GM23248 (cell line): ENCODE data around the gene ORM2. TPM values are rescaled to one million over a fixed set of nuclear protein-coding genes. Genes with fewer than 3 reads are reported as not detected.

Experiments
- DNase-seq: peaks from one replicate; pipeline ENCODE4 v3.0.0-alpha.2; 2015
- H2AFZ ChIP-seq: fragments of 200-600 bp; sonication (generic); 2 replicates; pipeline ENCODE4 v1.6.1; 2016; ENCODE audit warnings: antibody characterized with exemption
- H3F3A ChIP-seq: fragments of 200-600 bp; sonication (generic); 2 replicates; pipeline ENCODE4 v1.6.1; 2016; ENCODE audit warnings: mild to moderate bottlenecking, antibody characterized with exemption, mixed run types; ENCODE audit not compliant: insufficient read depth
- H3K27ac ChIP-seq: fragments of 200-600 bp; sonication (generic); 2 replicates; pipeline ENCODE4 v1.5.1; 2016; ENCODE audit warnings: mild to moderate bottlenecking
- H3K27me3 ChIP-seq: fragments of 200-600 bp; sonication (generic); replicated peaks from 2 replicates; pipeline ENCODE4 v1.6.1; 2016; ENCODE audit warnings: mild to moderate bottlenecking; ENCODE audit not compliant: insufficient read depth
- H3K36me3 ChIP-seq: fragments of 200-600 bp; sonication (generic); 2 replicates; pipeline ENCODE4 v1.6.1; 2016; ENCODE audit warnings: low read depth, mild to moderate bottlenecking
- H3K4me1 ChIP-seq: fragments of 200-600 bp; sonication (generic); 2 replicates; pipeline ENCODE4 v1.6.1; 2016; ENCODE audit warnings: mild to moderate bottlenecking; ENCODE audit not compliant: insufficient read depth
- H3K4me2 ChIP-seq: fragments of 200-600 bp; sonication (generic); one replicate; pipeline ENCODE4 v1.6.1; 2016; ENCODE audit warnings: mild to moderate bottlenecking; ENCODE audit not compliant: unreplicated experiment
- H3K4me3 ChIP-seq: fragments of 200-600 bp; sonication (generic); 2 replicates; pipeline ENCODE4 v1.5.1; 2016; ENCODE audit warnings: mild to moderate bottlenecking
- H3K79me2 ChIP-seq: fragments of 200-600 bp; sonication (generic); 2 replicates; pipeline ENCODE4 v1.6.1; 2016; ENCODE audit warnings: mild to moderate bottlenecking; ENCODE audit not compliant: insufficient read depth
- H3K9ac ChIP-seq: fragments of 200-600 bp; sonication (generic); 2 replicates; pipeline ENCODE4 v1.6.1; 2016; ENCODE audit warnings: mild to moderate bottlenecking
- H3K9me2 ChIP-seq: fragments of 200-600 bp; sonication (generic); 2 replicates; pipeline ENCODE4 v1.6.1; 2016; ENCODE audit warnings: mixed run types, mild to moderate bottlenecking, moderate library complexity; ENCODE audit not compliant: insufficient read depth
- H3K9me3 ChIP-seq: fragments of 200-600 bp; sonication (generic); one replicate; pipeline ENCODE4 v1.6.1; 2017; ENCODE audit warnings: low read depth
- H4K20me1 ChIP-seq: fragments of 200-600 bp; sonication (generic); 2 replicates; pipeline ENCODE4 v1.6.0; 2016; ENCODE audit not compliant: insufficient read depth
- EZH2 ChIP-seq: fragments of 200-600 bp; sonication (generic); IDR thresholded peaks from 2 replicates; pipeline ENCODE4 v1.6.1; 2018; ENCODE audit warnings: antibody characterized with exemption, mild to moderate bottlenecking; ENCODE audit not compliant: insufficient read depth, poor library complexity, severe bottlenecking
- EZH2phosphoT487 ChIP-seq: fragments of 200-600 bp; sonication (generic); IDR thresholded peaks from 2 replicates; pipeline ENCODE4 v1.6.1; 2018; ENCODE audit warnings: antibody characterized with exemption, moderate library complexity, mild to moderate bottlenecking, low read depth; ENCODE audit not compliant: insufficient read depth
- WGBS, 2 experiments: methylation state at CpG; one replicate each; pipeline ENCODE4 v1.1.6; 2015 to 2017; ENCODE audit warnings: low lambda C conversion rate in 2 of 2, low coverage in 1 of 2; ENCODE audit errors: missing lambda C conversion rate in 2 of 2; 5-methylcytosine and 5-hydroxymethylcytosine counted together
- in situ Hi-C: fragments of 300-500 bp; cut with MboI; formaldehyde crosslinking; loops from 2 replicates; pipeline ENCODE4 v1.15.0; 2020
- polyA plus RNA-seq: library from polyadenylated mRNA; unstranded; fragments of >200 nt; fragmentation: Nextera tagmentation; extraction: Ambion mirVana; gene quantifications from 2 replicates; pipeline ENCODE4 v1.2.1, GENCODE V29; 2016
- total RNA-seq: library from RNA; depleted of rRNA; stranded (reverse); fragments of >200 nt; shearing (Covaris generic); gene quantifications from 2 replicates; pipeline ENCODE4 v1.2.3, GENCODE V29; 2014

The ORM2 gene
- total and polyA plus RNA-seq, 2 experiments from 2014 or later: not detected

GRCh38 chr9:114314256-114314867 lies 15.3 kb upstream of the ORM2 start:
- in situ Hi-C loops: no loop called here

GRCh38 chr9:114314881-114315722 lies 14.6 kb upstream of the ORM2 start:
- Histone ChIP-seq H3K4me1 (0 out of 2 replicates have a peak, but pooled peaks cover 7% of the 10 kb centered on the region), H3K79me2 (no peaks in the 10 kb centered on the region), H3K4me3 (no peak overlapping the region), H2AFZ (no peak overlapping the region), H3K27me3 (no peaks in the 10 kb centered on the region), H3K9me2 (no peaks in the 10 kb centered on the region), H3K9ac (no peak overlapping the region), H3K27ac (no peak overlapping the region), H4K20me1 (no peaks in the 10 kb centered on the region), H3K4me2 (no peak overlapping the region), H3K36me3 (no peaks in the 10 kb centered on the region), H3K9me3 (no peaks in the 10 kb centered on the region), H3F3A (no peaks in the 10 kb centered on the region)
- DNase-seq: peak; percentile 14
- in situ Hi-C loops: no loop called here
- TF ChIP-seq EZH2phosphoT487 (no peak), EZH2 (no peak)
- 80 to 89% methylated on average over 8 of the region's 8 CpGs for WGBS, 2 experiments

More at GRCh38 chr9:114314256-114314867, 15.3 kb upstream of the ORM2 start:
- Histone ChIP-seq H3K79me2 (no peaks in the 10 kb centered on the region), H3K4me2 (no peak overlapping the region), H4K20me1 (no peaks in the 10 kb centered on the region), H3K4me1 (0 out of 2 replicates have a peak, but pooled peaks cover 7% of the 10 kb centered on the region), H3K4me3 (no peak overlapping the region), H3K27me3 (no peaks in the 10 kb centered on the region), H3K9ac (no peak overlapping the region), H3K9me2 (no peaks in the 10 kb centered on the region), H3K9me3 (no peaks in the 10 kb centered on the region), H3K27ac (no peak overlapping the region), H2AFZ (no peak overlapping the region), H3K36me3 (no peaks in the 10 kb centered on the region), H3F3A (no peaks in the 10 kb centered on the region)
- TF ChIP-seq EZH2: no peak
- DNase-seq: no peak
- whole genome bisulfite sequencing, 2 experiments: 75 to 82% methylated on average over 7 of the region's 7 CpGs

- H3F3A ChIP-seq: no peaks in the 10 kb centered on the region
- H3K27ac ChIP-seq: no peak overlapping the region
- H3K4me1 ChIP-seq: 0 out of 2 replicates have a peak, but pooled peaks cover 7% of the 10 kb centered on the region
- H3K9me3 ChIP-seq: no peaks in the 10 kb centered on the region
- no peak for DNase-seq
- no peaks in the 10 kb centered on the region for H3K9me2 ChIP-seq
- in situ Hi-C loops: no loop called here
- H3K36me3 ChIP-seq: no peaks in the 10 kb centered on the region
- H2AFZ ChIP-seq: no peak overlapping the region
- no peaks in the 10 kb centered on the region for H4K20me1 ChIP-seq
- H3K4me2 ChIP-seq: no peak overlapping the region
- no peaks in the 10 kb centered on the region for H3K79me2 ChIP-seq
- no peak overlapping the region for H3K4me3 ChIP-seq
- 75% methylated on average over 8 of the region's 8 CpGs for WGBS, 2 experiments
- no peaks in the 10 kb centered on the region for H3K27me3 ChIP-seq
- TF ChIP-seq EZH2 (no peak), EZH2phosphoT487 (no peak)
- no peak overlapping the region for H3K9ac ChIP-seq
Observed at GRCh38 chr9:114315723-114316363, 13.8 kb upstream of the ORM2 start.

- DNase-seq: no peak
- Histone ChIP-seq H3K9ac (no peak overlapping the region), H4K20me1 (no peaks in the 10 kb centered on the region), H3K36me3 (no peaks in the 10 kb centered on the region), H3K9me3 (no peaks in the 10 kb centered on the region), H2AFZ (no peak overlapping the region), H3K4me2 (no peak overlapping the region), H3K79me2 (no peaks in the 10 kb centered on the region), H3K4me3 (no peak overlapping the region), H3K9me2 (no peaks in the 10 kb centered on the region), H3K4me1 (0 out of 2 replicates have a peak, but pooled peaks cover 7% of the 10 kb centered on the region), H3K27ac (no peak overlapping the region), H3F3A (no peaks in the 10 kb centered on the region), H3K27me3 (no peaks in the 10 kb centered on the region)
- 66 to 74% methylated on average over 10 of the region's 10 CpGs for WGBS, 2 experiments
- in situ Hi-C loops: no loop called here
- TF ChIP-seq EZH2 (no peak), EZH2phosphoT487 (no peak)
Observed at GRCh38 chr9:114316605-114317230, 13.0 kb upstream of the ORM2 start.
